GM12878 (cell line): ENCODE results near the gene ZSCAN10. TPM values are rescaled to one million over a fixed set of nuclear protein-coding genes. Genes with fewer than 3 reads are reported as not detected.

Experiments used
- CHD2 ChIP-seq: IDR thresholded peaks from 2 replicates; pipeline ENCODE4 v1.6.1; 2011; ENCODE audit warnings: low read depth, low read length, improper control_type of control experiment, borderline replicate concordance
- DPF2 ChIP-seq: fragments of 450-650 bp; IDR thresholded peaks from 2 replicates; pipeline ENCODE4 v1.6.1; 2017; ENCODE audit warnings: mild to moderate bottlenecking
- FOXK2 ChIP-seq: fragments of 450-650 bp; IDR thresholded peaks from 2 replicates; pipeline ENCODE4 v1.6.1; 2017; ENCODE audit warnings: mild to moderate bottlenecking, moderate library complexity
- HDAC2 ChIP-seq: fragments of 200-600 bp; sonication (generic); IDR thresholded peaks from 2 replicates; pipeline ENCODE4 v1.6.1; 2017
- JUNB ChIP-seq: IDR thresholded peaks from 2 replicates; pipeline ENCODE4 v1.6.1; 2016; ENCODE audit warnings: antibody characterized with exemption, mild to moderate bottlenecking
- MXI1 ChIP-seq: fragments of 150-350 bp; IDR thresholded peaks from 2 replicates; pipeline ENCODE4 v1.6.1; 2011; ENCODE audit warnings: low read depth, mild to moderate bottlenecking, inconsistent platforms, low read length, improper control_type of control experiment
- MYB ChIP-seq: fragments of 150-350 bp; IDR thresholded peaks from 2 replicates; pipeline ENCODE4 v1.6.1; 2014; ENCODE audit warnings: mild to moderate bottlenecking, low read depth, low read length, borderline replicate concordance
- POU2F2 ChIP-seq: IDR thresholded peaks from 3 replicates; pipeline ENCODE4 v1.6.1; 2011; ENCODE audit warnings: low read depth, mild to moderate bottlenecking, low read length, borderline replicate concordance
- RB1 ChIP-seq: fragments of 450-650 bp; formaldehyde crosslinking; IDR thresholded peaks from 2 replicates; pipeline ENCODE4 v1.6.1; 2017; ENCODE audit warnings: mild to moderate bottlenecking, borderline replicate concordance
- SIX5 ChIP-seq: IDR thresholded peaks from 2 replicates; pipeline ENCODE4 v1.6.1; 2011; ENCODE audit warnings: mild to moderate bottlenecking, low read depth, low read length, moderate library complexity; ENCODE audit not compliant: severe bottlenecking
- SRF ChIP-seq, 2 experiments: IDR thresholded peaks; 2 replicates each; pipeline ENCODE4 v1.6.1; 2011; ENCODE audit warnings: low read depth in 2 of 2, low read length in 2 of 2, mild to moderate bottlenecking in 1 of 2, moderate library complexity in 1 of 2
- USF2 ChIP-seq: IDR thresholded peaks from 2 replicates; pipeline ENCODE4 v1.6.1; 2011; ENCODE audit warnings: low read depth, low read length, improper control_type of control experiment, borderline replicate concordance
- WRNIP1 ChIP-seq: IDR thresholded peaks from 2 replicates; pipeline ENCODE4 v1.6.1; 2011; ENCODE audit warnings: low read depth, low read length, improper control_type of control experiment, borderline replicate concordance
- ZBED1 ChIP-seq: IDR thresholded peaks from 2 replicates; pipeline ENCODE4 v1.6.1; 2016; ENCODE audit warnings: borderline replicate concordance
- ZNF592 ChIP-seq: fragments of 450-650 bp; IDR thresholded peaks from 2 replicates; pipeline ENCODE4 v1.6.1; 2017; ENCODE audit warnings: mild to moderate bottlenecking, moderate library complexity
- polyA plus RNA-seq, 11 experiments: library from polyadenylated mRNA; depleted of rRNA in 4 of 11; unstranded in 6 of 11; stranded (reverse) in 5 of 11; fragments of >200 nt; fragmentation: Nextera tagmentation in 4 of 11; fragmentation: Illumina TruSeq in 1 of 11; extraction: Ambion mirVana in 4 of 11; extraction: Trizol in 1 of 11; gene quantifications; 1 replicate in 1 of 11; 2 replicates in 10 of 11; pipeline versions ENCODE4 v1.2.1 to v1.2.3, GENCODE V29; 2011 to 2016; ENCODE audit warnings: inconsistent platforms in 2 of 11, missing spikeins in 2 of 11, low read depth in 1 of 11
- total RNA-seq, 4 experiments: library from RNA; depleted of rRNA in 3 of 4; stranded (reverse); fragments of >200 nt in 3 of 4; fragmentation: Illumina TruSeq in 1 of 4; extraction: Trizol in 1 of 4; gene quantifications; 2 replicates each; pipeline versions ENCODE4 v1.2.1 to v1.2.3, GENCODE V29; 2013 to 2021
- TF ChIP-seq, protein P1 (sequence below): IDR thresholded peaks from 2 replicates; pipeline ENCODE4 v1.6.1; 2012; ENCODE audit warnings: improper control_type of control experiment, low read depth, low read length; ENCODE audit not compliant: insufficient replicate concordance
- TF ChIP-seq, protein P2 (sequence below): fragments of 450-650 bp; IDR thresholded peaks from 2 replicates; pipeline ENCODE4 v1.6.1; 2018; ENCODE audit warnings: borderline replicate concordance, mild to moderate bottlenecking; ENCODE audit not compliant: partially characterized antibody

Gene ZSCAN10
- total and polyA plus RNA-seq, 10 of the 15 experiments (the other 5 are each of a cell fraction or from before 2014, with no cell fraction given), result 0.06 to 0.33 TPM; not detected in 8

DNA sequence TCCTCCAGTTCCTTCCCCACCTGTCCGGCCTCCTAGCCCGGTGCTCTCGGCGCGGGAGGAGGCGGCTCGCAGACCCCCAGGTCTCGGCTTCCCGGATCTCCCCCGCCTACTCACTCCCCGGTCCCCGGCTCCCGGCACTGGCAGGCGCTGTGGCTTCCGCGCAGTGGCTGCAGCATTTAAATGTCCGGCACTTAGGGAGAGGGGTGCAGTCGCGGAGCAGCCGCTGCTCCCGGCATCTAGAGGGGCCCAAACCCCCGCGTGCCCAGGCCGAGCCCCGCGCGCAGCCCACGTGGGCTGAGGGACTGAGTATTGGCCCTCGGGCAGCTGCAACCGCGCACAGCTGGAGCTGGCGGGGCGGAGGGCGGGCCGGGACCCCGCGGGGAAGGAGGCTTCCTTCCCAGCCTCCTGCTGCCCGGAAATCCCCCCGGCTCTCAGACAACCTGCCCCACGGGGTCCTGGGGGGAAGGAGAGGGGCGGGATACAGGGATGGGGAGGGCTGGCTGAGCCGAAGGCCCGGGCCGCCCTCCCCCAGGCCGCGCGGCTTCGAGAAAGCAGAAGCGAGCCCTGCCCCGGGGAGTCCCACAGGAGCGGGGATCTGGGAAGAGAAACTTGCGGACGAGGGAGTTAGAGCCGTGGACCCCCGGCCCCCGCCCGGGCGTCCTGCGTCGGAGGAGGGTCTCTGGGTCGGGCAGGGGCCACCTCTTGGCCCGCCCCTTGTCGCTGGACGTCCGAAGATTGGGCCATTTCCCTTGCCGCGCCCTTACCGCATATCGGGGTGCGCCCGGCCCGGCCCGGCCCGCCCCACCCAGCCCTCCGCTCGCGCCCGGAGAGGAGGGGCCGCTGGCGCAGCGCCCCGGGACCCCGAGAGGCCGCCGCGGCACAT, 53.1 kb downstream of the ZSCAN10 start, which contains the start of gene MMP25 (continued):
- TF ChIP-seq CHD2 (no peak), JUNB (no peak), ZNF592 (no peak), SIX5 (no peak), MXI1 (no peak), HDAC2 (no peak), POU2F2 (no peak), WRNIP1 (no peak), USF2 (no peak), DPF2 (peak; percentile 92), FOXK2 (no peak), MYB (no peak), SRF (IDR thresholded peaks at IDR 0.05; ENCODE audit: low read depth in 2 of 2, low read length in 2 of 2) (no peak), RB1 (no peak), ZBED1 (no peak)
- TF ChIP-seq, protein P1, sequence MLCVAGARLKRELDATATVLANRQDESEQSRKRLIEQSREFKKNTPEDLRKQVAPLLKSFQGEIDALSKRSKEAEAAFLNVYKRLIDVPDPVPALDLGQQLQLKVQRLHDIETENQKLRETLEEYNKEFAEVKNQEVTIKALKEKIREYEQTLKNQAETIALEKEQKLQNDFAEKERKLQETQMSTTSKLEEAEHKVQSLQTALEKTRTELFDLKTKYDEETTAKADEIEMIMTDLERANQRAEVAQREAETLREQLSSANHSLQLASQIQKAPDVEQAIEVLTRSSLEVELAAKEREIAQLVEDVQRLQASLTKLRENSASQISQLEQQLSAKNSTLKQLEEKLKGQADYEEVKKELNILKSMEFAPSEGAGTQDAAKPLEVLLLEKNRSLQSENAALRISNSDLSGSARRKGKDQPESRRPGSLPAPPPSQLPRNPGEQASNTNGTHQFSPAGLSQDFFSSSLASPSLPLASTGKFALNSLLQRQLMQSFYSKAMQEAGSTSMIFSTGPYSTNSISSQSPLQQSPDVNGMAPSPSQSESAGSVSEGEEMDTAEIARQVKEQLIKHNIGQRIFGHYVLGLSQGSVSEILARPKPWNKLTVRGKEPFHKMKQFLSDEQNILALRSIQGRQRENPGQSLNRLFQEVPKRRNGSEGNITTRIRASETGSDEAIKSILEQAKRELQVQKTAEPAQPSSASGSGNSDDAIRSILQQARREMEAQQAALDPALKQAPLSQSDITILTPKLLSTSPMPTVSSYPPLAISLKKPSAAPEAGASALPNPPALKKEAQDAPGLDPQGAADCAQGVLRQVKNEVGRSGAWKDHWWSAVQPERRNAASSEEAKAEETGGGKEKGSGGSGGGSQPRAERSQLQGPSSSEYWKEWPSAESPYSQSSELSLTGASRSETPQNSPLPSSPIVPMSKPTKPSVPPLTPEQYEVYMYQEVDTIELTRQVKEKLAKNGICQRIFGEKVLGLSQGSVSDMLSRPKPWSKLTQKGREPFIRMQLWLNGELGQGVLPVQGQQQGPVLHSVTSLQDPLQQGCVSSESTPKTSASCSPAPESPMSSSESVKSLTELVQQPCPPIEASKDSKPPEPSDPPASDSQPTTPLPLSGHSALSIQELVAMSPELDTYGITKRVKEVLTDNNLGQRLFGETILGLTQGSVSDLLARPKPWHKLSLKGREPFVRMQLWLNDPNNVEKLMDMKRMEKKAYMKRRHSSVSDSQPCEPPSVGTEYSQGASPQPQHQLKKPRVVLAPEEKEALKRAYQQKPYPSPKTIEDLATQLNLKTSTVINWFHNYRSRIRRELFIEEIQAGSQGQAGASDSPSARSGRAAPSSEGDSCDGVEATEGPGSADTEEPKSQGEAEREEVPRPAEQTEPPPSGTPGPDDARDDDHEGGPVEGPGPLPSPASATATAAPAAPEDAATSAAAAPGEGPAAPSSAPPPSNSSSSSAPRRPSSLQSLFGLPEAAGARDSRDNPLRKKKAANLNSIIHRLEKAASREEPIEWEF, result no peak
- TF ChIP-seq, protein P2, sequence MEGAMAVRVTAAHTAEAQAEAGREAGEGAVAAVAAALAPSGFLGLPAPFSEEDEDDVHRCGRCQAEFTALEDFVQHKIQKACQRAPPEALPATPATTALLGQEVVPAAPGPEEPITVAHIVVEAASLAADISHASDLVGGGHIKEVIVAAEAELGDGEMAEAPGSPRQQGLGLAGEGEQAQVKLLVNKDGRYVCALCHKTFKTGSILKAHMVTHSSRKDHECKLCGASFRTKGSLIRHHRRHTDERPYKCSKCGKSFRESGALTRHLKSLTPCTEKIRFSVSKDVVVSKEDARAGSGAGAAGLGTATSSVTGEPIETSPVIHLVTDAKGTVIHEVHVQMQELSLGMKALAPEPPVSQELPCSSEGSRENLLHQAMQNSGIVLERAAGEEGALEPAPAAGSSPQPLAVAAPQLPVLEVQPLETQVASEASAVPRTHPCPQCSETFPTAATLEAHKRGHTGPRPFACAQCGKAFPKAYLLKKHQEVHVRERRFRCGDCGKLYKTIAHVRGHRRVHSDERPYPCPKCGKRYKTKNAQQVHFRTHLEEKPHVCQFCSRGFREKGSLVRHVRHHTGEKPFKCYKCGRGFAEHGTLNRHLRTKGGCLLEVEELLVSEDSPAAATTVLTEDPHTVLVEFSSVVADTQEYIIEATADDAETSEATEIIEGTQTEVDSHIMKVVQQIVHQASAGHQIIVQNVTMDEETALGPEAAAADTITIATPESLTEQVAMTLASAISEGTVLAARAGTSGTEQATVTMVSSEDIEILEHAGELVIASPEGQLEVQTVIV, result no peak
